HCT116 (cell line): ENCODE data around the gene SND1. TPM values are rescaled to one million over a fixed set of nuclear protein-coding genes. Genes with fewer than 3 reads are reported as not detected.

Experiments
- ATAC-seq: fragments of 200-7000 bp; cut with Tn5 transposase; 2 replicates; pipeline ENCODE4 v1.9.1; 2020; ENCODE audit warnings: mild to moderate bottlenecking, moderate library complexity
- BruUV-seq: library from RNA; stranded (reverse); fragments of 400-500 nt; replicated peaks from 2 replicates; lab custom pipeline; 2021; lab: Mats Ljungman, UMichigan
- CTCF ChIA-PET: fragments of 300-600 bp; sonication (Branson Sonifier 250); formaldehyde crosslinking; loops from one replicate; lab custom pipeline; 2021; ENCODE audit warnings: antibody characterized with exemption; lab: Charles Lee
- POLR2A ChIA-PET: fragments of 300-600, 350-600 bp; sonication (Branson Sonifier 250); formaldehyde crosslinking; loops from one replicate; lab custom pipeline; 2021; ENCODE audit warnings: antibody characterized with exemption; lab: Charles Lee
- RAD21 ChIA-PET, 2 experiments: fragments of 300-600 bp; sonication (Branson Sonifier 250); formaldehyde crosslinking; loops; one replicate each; lab custom pipeline; 2023; ENCODE audit warnings: low total read pairs in 2 of 2; ENCODE audit not compliant: uncharacterized antibody in 2 of 2, unreplicated experiment in 2 of 2, low non-redundant PET in 1 of 2; lab: Charles Lee
- DNase-seq: peaks from one replicate; pipeline ENCODE4 v3.0.0-alpha.2; 2010; ENCODE audit warnings: low read depth, low spot score
- H2AFZ ChIP-seq: fragments of 200-600 bp; shearing (Covaris generic), sonication (generic); 2 replicates; pipeline ENCODE4 v1.6.1; 2017; ENCODE audit warnings: low read depth, mixed run types, mixed read lengths, antibody characterized with exemption, low read length; ENCODE audit not compliant: poor library complexity, severe bottlenecking
- H3K27ac ChIP-seq: 2 replicates; pipeline ENCODE4 v1.5.1; 2012; ENCODE audit warnings: low read depth, low read length
- H3K27me3 ChIP-seq: fragments of 200-600 bp; sonication (generic); 2 replicates; pipeline ENCODE4 v1.6.1; 2016; ENCODE audit warnings: mixed run types, low read length, mixed read lengths; ENCODE audit not compliant: insufficient read depth
- H3K36me3 ChIP-seq, 2 experiments: fragments of 200-500 bp in 1 of 2; fragments of 200-600 bp in 1 of 2; sonication (Bioruptor generic) in 1 of 2; sonication (generic) in 1 of 2; 2 replicates each; pipeline versions ENCODE4 v1.5.1 to v1.6.1; 2014 to 2016; ENCODE audit warnings: low read length in 2 of 2, inconsistent platforms in 1 of 2, mixed read lengths in 1 of 2, mixed run types in 1 of 2; ENCODE audit not compliant: insufficient read depth in 2 of 2, control insufficient read depth in 1 of 2
- H3K4me1 ChIP-seq, 2 experiments: fragments of 200-600 bp in 1 of 2; sonication (generic) in 1 of 2; 2 replicates each; pipeline versions ENCODE4 v1.5.1 to v1.6.1; 2012 to 2017; ENCODE audit warnings: low read length in 2 of 2, inconsistent platforms in 1 of 2, mild to moderate bottlenecking in 1 of 2, mixed read lengths in 1 of 2, mixed run types in 1 of 2, moderate library complexity in 1 of 2; ENCODE audit not compliant: insufficient read depth in 2 of 2, control insufficient read depth in 1 of 2
- H3K4me2 ChIP-seq: fragments of 200-600 bp; sonication (generic); 2 replicates; pipeline ENCODE4 v1.6.1; 2017; ENCODE audit warnings: mixed run types, low read length, mixed read lengths
- H3K4me3 ChIP-seq, 2 experiments: fragments of 200-600 bp in 1 of 2; sonication (generic) in 1 of 2; replicated peaks in 1 of 2; 2 replicates each; pipeline ENCODE4 v1.5.1; 2011 to 2016; ENCODE audit warnings: low read length in 2 of 2, control low read depth in 1 of 2, low read depth in 1 of 2, mild to moderate bottlenecking in 1 of 2, mixed read lengths in 1 of 2, mixed run types in 1 of 2
- H3K79me2 ChIP-seq: fragments of 200-600 bp; sonication (generic); 2 replicates; pipeline ENCODE4 v1.6.1; 2017; ENCODE audit warnings: mild to moderate bottlenecking, mixed run types, low read length, moderate library complexity, mixed read lengths; ENCODE audit not compliant: insufficient read depth
- H3K9ac ChIP-seq: fragments of 200-600 bp; sonication (generic); 2 replicates; pipeline ENCODE4 v1.6.1; 2016; ENCODE audit warnings: low read length, mixed read lengths
- H3K9me2 ChIP-seq: fragments of 200-600 bp; sonication (generic), shearing (Covaris generic); 2 replicates; pipeline ENCODE4 v1.6.1; 2017; ENCODE audit warnings: mixed run types, mild to moderate bottlenecking, moderate library complexity; ENCODE audit not compliant: insufficient read depth
- H3K9me3 ChIP-seq, 2 experiments: fragments of 200-500 bp in 1 of 2; fragments of 200-600 bp in 1 of 2; sonication (Bioruptor generic) in 1 of 2; sonication (generic) in 1 of 2; 2 replicates each; pipeline ENCODE4 v1.6.1; 2014 to 2017; ENCODE audit warnings: low read length in 2 of 2, mixed read lengths in 2 of 2, inconsistent platforms in 1 of 2, low read depth in 1 of 2, mild to moderate bottlenecking in 1 of 2, mixed run types in 1 of 2, moderate library complexity in 1 of 2; ENCODE audit not compliant: control insufficient read depth in 1 of 2, insufficient read depth in 1 of 2
- H4K20me1 ChIP-seq: fragments of 200-600 bp; sonication (generic), shearing (Covaris generic); 2 replicates; pipeline ENCODE4 v1.6.1; 2017; ENCODE audit warnings: mixed run types, mild to moderate bottlenecking, moderate library complexity; ENCODE audit not compliant: insufficient read depth
- CEBPB ChIP-seq: IDR thresholded peaks from 2 replicates; pipeline ENCODE4 v1.6.1; 2012; ENCODE audit warnings: low read depth
- EGR1 ChIP-seq: IDR thresholded peaks from 2 replicates; pipeline ENCODE4 v1.6.1; 2012; ENCODE audit warnings: low read depth
- ELF1 ChIP-seq: IDR thresholded peaks from 2 replicates; pipeline ENCODE4 v1.6.1; 2012; ENCODE audit warnings: low read depth, borderline replicate concordance
- EZH2 ChIP-seq: fragments of 200-600 bp; sonication (generic); IDR thresholded peaks from 2 replicates; pipeline ENCODE4 v1.6.1; 2017; ENCODE audit warnings: antibody characterized with exemption, mixed run types
- EZH2phosphoT487 ChIP-seq: fragments of 200-600 bp; IDR thresholded peaks from 2 replicates; pipeline ENCODE4 v1.6.1; 2018; ENCODE audit warnings: antibody characterized with exemption, borderline replicate concordance
- JUND ChIP-seq: IDR thresholded peaks from 2 replicates; pipeline ENCODE4 v1.6.1; 2012
- MAX ChIP-seq: IDR thresholded peaks from 2 replicates; pipeline ENCODE4 v1.6.1; 2012
- POLR2A ChIP-seq: IDR thresholded peaks from 2 replicates; pipeline ENCODE4 v1.7.0; 2011; ENCODE audit warnings: borderline replicate concordance; ENCODE audit not compliant: insufficient read depth, insufficient read length; ENCODE audit errors: extremely low read depth
- POLR2AphosphoS5 ChIP-seq: IDR thresholded peaks from 2 replicates; pipeline ENCODE4 v1.6.1; 2011; ENCODE audit warnings: mild to moderate bottlenecking, low read depth, low read length, moderate library complexity
- SIN3A ChIP-seq: IDR thresholded peaks from 2 replicates; pipeline ENCODE4 v1.6.1; 2012; ENCODE audit warnings: low read depth
- SRF ChIP-seq: IDR thresholded peaks from 2 replicates; pipeline ENCODE4 v1.6.1; 2012; ENCODE audit warnings: low read depth
- ZBTB33 ChIP-seq: IDR thresholded peaks from 2 replicates; pipeline ENCODE4 v1.6.1; 2011; ENCODE audit warnings: mild to moderate bottlenecking, low read length, moderate library complexity; ENCODE audit not compliant: insufficient replicate concordance; ENCODE audit errors: extremely low read depth
- ZNF274 ChIP-seq: fragments of 200-500 bp; sonication (Bioruptor generic); IDR thresholded peaks from 2 replicates; pipeline ENCODE4 v1.6.1; 2014; ENCODE audit warnings: mild to moderate bottlenecking, low read depth, low read length, inconsistent platforms
- intact Hi-C: fragments of 100-400 bp; cut with micrococcal nuclease; formaldehyde crosslinking; loops from 2 replicates; pipeline ENCODE4 v1.10.0; 2022
- total RNA-seq: library from RNA; stranded (reverse); gene quantifications from one replicate; pipeline ENCODE4 v1.2.1, GENCODE V29; 2021; ENCODE audit not compliant: unreplicated experiment

Gene SND1
- total RNA-seq, 1 experiment from 2014 or later, result 169 TPM

GRCh38 chr7:128080169-128080568, 428.2 kb downstream of the SND1 start:
- Histone ChIP-seq H3K9me3 (no peaks in the 10 kb centered on the region), H2AFZ (no peak overlapping the region), H3K27me3 (no peaks in the 10 kb centered on the region), H3K4me1 (no peaks in the 10 kb centered on the region), H3K79me2 (no peaks in the 10 kb centered on the region), H4K20me1 (no peaks in the 10 kb centered on the region), H3K9me2 (no peaks in the 10 kb centered on the region), H3K36me3 (peaks cover 0 to 5% of the 10 kb centered on the region in 2 experiments; a peak in 1 of 4 replicates), H3K4me2 (no peak overlapping the region), H3K4me3 (no peak overlapping the region), H3K27ac (no peak overlapping the region), H3K9ac (no peak overlapping the region)
- TF ChIP-seq ELF1, result no peak
- TF ChIP-seq ZNF274, result no peak
- TF ChIP-seq EZH2phosphoT487, result no peak
- no peak for TF ChIP-seq SRF
- TF ChIP-seq EZH2, result no peak
- TF ChIP-seq POLR2AphosphoS5, result no peak
- TF ChIP-seq CEBPB, result no peak
- no peak for TF ChIP-seq POLR2A
- TF ChIP-seq SIN3A, result no peak
- no peak for TF ChIP-seq JUND
- no peak for TF ChIP-seq ZBTB33
- no peak for TF ChIP-seq MAX
- no peak for TF ChIP-seq EGR1
- CTCF ChIA-PET, result no interaction called here
- POLR2A ChIA-PET, result no interaction called here
- DNase-seq (no peak), ATAC-seq (no peak)
- no TSS peak for BruUV-seq
- intact Hi-C loops, result no loop called here
- RAD21 ChIA-PET, result no interaction called here
